ENCODE results near the gene ATP2A2. TPM values are rescaled to one million over a fixed set of nuclear protein-coding genes. Genes with fewer than 3 reads are reported as not detected.
A peak's percentile ranks its signal among the peaks of the same experiment; 100 is the strongest.

ATP2A2 gene
- polyA plus RNA-seq, 3 donors from 2014 or later: 2.0 to 8.0 (median 2.5) TPM

DNA sequence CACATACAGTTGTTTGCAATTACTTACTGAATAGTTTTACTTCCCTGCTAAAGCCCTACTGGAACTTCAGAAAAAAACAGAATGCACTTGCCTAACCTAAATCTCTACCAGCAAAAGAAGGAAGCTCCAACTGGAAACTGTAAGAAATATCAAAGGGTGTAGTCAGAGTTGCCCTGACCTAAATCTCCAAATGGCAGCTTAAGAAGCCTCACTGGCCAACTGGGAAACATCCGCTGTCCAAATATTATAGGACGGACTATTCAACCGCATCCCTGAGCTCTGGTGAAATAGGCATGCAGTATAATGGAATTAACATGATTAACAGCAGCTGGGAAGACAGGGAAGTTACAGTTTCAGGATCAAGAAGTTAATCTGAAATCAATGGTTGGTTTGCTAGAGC lies 98.2 kb downstream of the ATP2A2 start:
- Mint-ChIP-seq H3K4me3 (no peak overlapping the region), H3K27ac (peak overlapping the region in 1 of 6 donors; percentile 47), H3K36me3 (peaks cover 18 to 51% (median 34%) of the 10 kb centered on the region in 3 donors), H3K27me3 (ENCODE audit: low read depth in 3 of 3) (peaks cover 0 to 1% (median 0%) of the 10 kb centered on the region in 3 donors), H3K9me3 (no peaks in the 10 kb centered on the region), H3K4me1 (peaks cover 0 to under 1% of the 10 kb centered on the region in 2 donors)
- DNase-seq: no peak

GRCh38 chr12:110379631-110380030 lies 98.6 kb downstream of the ATP2A2 start:
- Mint-ChIP-seq H3K36me3 (peaks cover 18 to 47% (median 34%) of the 10 kb centered on the region in 3 donors), H3K4me3 (no peak overlapping the region), H3K4me1 (no peaks in the 10 kb centered on the region), H3K27ac (no peak overlapping the region), H3K27me3 (ENCODE audit: low read depth in 3 of 3) (peaks cover 0 to 1% (median 0%) of the 10 kb centered on the region in 3 donors), H3K9me3 (no peaks in the 10 kb centered on the region)
- no peak for DNase-seq

GRCh38 chr12:110382683-110383082 lies 101.6 kb downstream of the ATP2A2 start:
- H3K36me3 Mint-ChIP-seq: peaks cover 25 to 45% (median 37%) of the 10 kb centered on the region in 3 donors
- H3K4me1 Mint-ChIP-seq: peaks cover 3 to 7% of the 10 kb centered on the region in 2 donors
- H3K27me3 Mint-ChIP-seq (ENCODE audit: low read depth in 3 of 3): peaks cover 0 to 5% (median 1%) of the 10 kb centered on the region in 3 donors
- no peak overlapping the region for H3K4me3 Mint-ChIP-seq
- no peaks in the 10 kb centered on the region for H3K9me3 Mint-ChIP-seq
- no peak for DNase-seq
- H3K27ac Mint-ChIP-seq: no peak overlapping the region

Other genes with a start within 250 kb of the ATP2A2 start
- gene C12orf76, start 232.7 kb upstream of the ATP2A2 start, polyA plus RNA-seq: 10 to 100 TPM in 2 of 3 donors, 1 to 10 TPM in 1; 9.8 to 17.7 (median 13.6) TPM
- gene IFT81, start 156.9 kb upstream of the ATP2A2 start, polyA plus RNA-seq: under 1 TPM in 2 of 3 donors, not detected in 1; 0.54 TPM
- 10 to 100 TPM; 11.0 to 26.4 (median 24.8) TPM for gene ANAPC7, start 122.5 kb downstream of the ATP2A2 start, polyA plus RNA-seq
- 1,000 to 10,000 TPM in 2 of 3 donors, 100 to 1,000 TPM in 1; 882 to 1,121 (median 1,023) TPM for gene ARPC3, start 169.1 kb downstream of the ATP2A2 start, polyA plus RNA-seq
- gene GPN3, start 187.0 kb downstream of the ATP2A2 start, polyA plus RNA-seq: 10 to 100 TPM; 23.6 to 43.5 (median 29.9) TPM
- 1 to 10 TPM; 4.2 to 5.6 (median 4.4) TPM for gene FAM216A, start 187.6 kb downstream of the ATP2A2 start, polyA plus RNA-seq
- gene VPS29, start 220.9 kb downstream of the ATP2A2 start, polyA plus RNA-seq: 100 to 1,000 TPM; 153 to 230 (median 206) TPM
- gene RAD9B, start 221.1 kb downstream of the ATP2A2 start, polyA plus RNA-seq: 1 to 10 TPM in 1 of 3 donors, under 1 TPM in 1, not detected in 1; 0.93 to 1.0 TPM